C4-2B (cell line): ENCODE results near the gene RASA3.

Experiments used
- ZFX ChIP-seq: fragments of 450-650 bp; IDR thresholded peaks from 2 replicates; pipeline ENCODE4 v1.6.1; 2017
- TF ChIP-seq, protein P1 (sequence below): fragments of 450-650 bp; conservative IDR thresholded peaks from 2 replicates; pipeline ENCODE4 v1.5.1; 2017; ENCODE audit warnings: mild to moderate bottlenecking

DNA sequence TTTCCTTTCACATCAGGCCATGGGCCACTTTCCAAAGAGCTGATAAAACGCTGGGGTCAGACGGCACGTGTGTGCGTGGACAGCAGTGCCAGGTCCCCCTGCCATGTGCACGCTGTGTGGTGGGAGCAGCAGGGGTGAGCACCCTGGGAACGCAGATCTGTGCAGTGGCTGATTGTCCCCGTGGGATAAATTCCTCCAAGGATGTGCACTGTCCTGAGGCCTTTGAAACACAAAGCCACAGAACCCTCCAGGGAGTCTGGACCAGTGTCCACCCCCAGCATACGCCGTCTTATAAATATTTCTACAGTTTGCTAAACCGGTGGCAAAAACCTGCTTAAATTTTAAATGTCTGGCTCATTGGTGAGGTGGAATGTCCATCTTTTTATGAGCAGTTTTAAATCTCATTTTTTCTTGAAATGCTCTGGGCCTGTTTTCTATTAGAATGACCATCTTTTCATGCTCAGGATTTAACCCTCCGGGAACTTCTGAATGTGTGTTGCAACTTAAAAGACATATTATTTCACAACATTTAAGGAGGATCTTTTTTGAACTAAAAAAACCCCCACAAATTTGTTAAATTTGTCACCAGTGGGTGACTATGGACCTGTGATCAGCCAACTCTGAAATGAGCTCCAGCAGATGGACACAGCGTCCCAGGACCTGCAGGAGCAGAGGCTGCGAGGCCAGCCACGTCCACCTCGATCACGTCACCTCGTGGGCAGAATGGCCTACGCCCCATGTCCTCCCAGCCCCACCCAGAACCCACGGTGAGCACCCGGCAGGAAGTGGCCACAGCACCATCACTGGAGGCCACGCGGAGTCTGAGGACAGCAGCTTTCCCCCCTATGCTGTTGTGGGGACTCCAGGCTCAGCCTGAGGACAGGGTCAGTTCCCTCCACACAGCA is 68.6 kb downstream of the RASA3 start:
- TF ChIP-seq, protein P1, sequence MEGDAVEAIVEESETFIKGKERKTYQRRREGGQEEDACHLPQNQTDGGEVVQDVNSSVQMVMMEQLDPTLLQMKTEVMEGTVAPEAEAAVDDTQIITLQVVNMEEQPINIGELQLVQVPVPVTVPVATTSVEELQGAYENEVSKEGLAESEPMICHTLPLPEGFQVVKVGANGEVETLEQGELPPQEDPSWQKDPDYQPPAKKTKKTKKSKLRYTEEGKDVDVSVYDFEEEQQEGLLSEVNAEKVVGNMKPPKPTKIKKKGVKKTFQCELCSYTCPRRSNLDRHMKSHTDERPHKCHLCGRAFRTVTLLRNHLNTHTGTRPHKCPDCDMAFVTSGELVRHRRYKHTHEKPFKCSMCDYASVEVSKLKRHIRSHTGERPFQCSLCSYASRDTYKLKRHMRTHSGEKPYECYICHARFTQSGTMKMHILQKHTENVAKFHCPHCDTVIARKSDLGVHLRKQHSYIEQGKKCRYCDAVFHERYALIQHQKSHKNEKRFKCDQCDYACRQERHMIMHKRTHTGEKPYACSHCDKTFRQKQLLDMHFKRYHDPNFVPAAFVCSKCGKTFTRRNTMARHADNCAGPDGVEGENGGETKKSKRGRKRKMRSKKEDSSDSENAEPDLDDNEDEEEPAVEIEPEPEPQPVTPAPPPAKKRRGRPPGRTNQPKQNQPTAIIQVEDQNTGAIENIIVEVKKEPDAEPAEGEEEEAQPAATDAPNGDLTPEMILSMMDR: no peak
- TF ChIP-seq ZFX: no peak
